Measurements from ENCODE around the gene MAML2.

The MAML2 gene

GRCh38 chr11:96213500-96213899 lies 129.5 kb downstream of the MAML2 start:
- DNase-seq (ENCODE audit: low read depth in 2 of 2) = no peak

- no peak for DNase-seq (ENCODE audit: low read depth in 2 of 2)
These were observed 131.6 kb downstream of the MAML2 start for GRCh38 chr11:96211436-96211835.

- no peak for DNase-seq (ENCODE audit: low read depth in 2 of 2)
These were observed 135.2 kb downstream of the MAML2 start for GRCh38 chr11:96207459-96208449.

- no peak for DNase-seq (ENCODE audit: low read depth in 2 of 2)
These were observed 136.0 kb downstream of the MAML2 start for GRCh38 chr11:96206955-96207354.

- DNase-seq (ENCODE audit: low read depth in 2 of 2) = no peak
These were observed 137.6 kb downstream of the MAML2 start for GRCh38 chr11:96205460-96205809.

- DNase-seq (ENCODE audit: low read depth in 2 of 2) = no peak
These were observed 138.1 kb downstream of the MAML2 start for GRCh38 chr11:96204721-96205459.

- DNase-seq (ENCODE audit: low read depth in 2 of 2) = no peak
These were observed 138.7 kb downstream of the MAML2 start for GRCh38 chr11:96204366-96204659.

- no peak for DNase-seq (ENCODE audit: low read depth in 2 of 2)
These were observed 139.2 kb downstream of the MAML2 start for GRCh38 chr11:96203567-96204365.

GRCh38 chr11:96200243-96200642 lies 142.8 kb downstream of the MAML2 start:
- no peak for DNase-seq (ENCODE audit: low read depth in 2 of 2)

GRCh38 chr11:96199563-96200025 lies 143.4 kb downstream of the MAML2 start:
- DNase-seq (ENCODE audit: low read depth in 2 of 2) = peak in 1 of 2 donors; percentile 17

- no peak for DNase-seq (ENCODE audit: low read depth in 2 of 2)
These were observed 144.9 kb downstream of the MAML2 start for GRCh38 chr11:96197801-96198701.

- DNase-seq (ENCODE audit: low read depth in 2 of 2) = no peak
These were observed 145.9 kb downstream of the MAML2 start for GRCh38 chr11:96197103-96197502.

GRCh38 chr11:96196181-96196662 lies 146.8 kb downstream of the MAML2 start:
- DNase-seq (ENCODE audit: low read depth in 2 of 2) = no peak

- DNase-seq (ENCODE audit: low read depth in 2 of 2) = no peak
These were observed 147.3 kb downstream of the MAML2 start for GRCh38 chr11:96195671-96196070.

GRCh38 chr11:96194581-96195374 lies 148.2 kb downstream of the MAML2 start:
- DNase-seq (ENCODE audit: low read depth in 2 of 2) = no peak

- DNase-seq (ENCODE audit: low read depth in 2 of 2) = no peak
These were observed 149.1 kb downstream of the MAML2 start for GRCh38 chr11:96193745-96194443.

GRCh38 chr11:96191752-96192151 lies 151.2 kb downstream of the MAML2 start:
- no peak for DNase-seq (ENCODE audit: low read depth in 2 of 2)

GRCh38 chr11:96189351-96189750 lies 153.6 kb downstream of the MAML2 start:
- DNase-seq (ENCODE audit: low read depth in 2 of 2) = no peak

GRCh38 chr11:96188243-96189006 lies 154.6 kb downstream of the MAML2 start:
- DNase-seq (ENCODE audit: low read depth in 2 of 2) = no peak

All from stimulated activated CD4-positive, alpha-beta T cell treated with anti-CD3 and anti-CD28 coated beads, Interleukin-1b, Interleukin-23, amount 100 ng/mL, for 1 hour (primary cell).